Measurements from ENCODE around the gene EFNA3. TPM values are rescaled to one million over a fixed set of nuclear protein-coding genes. Genes with fewer than 3 reads are reported as not detected.

EFNA3 gene
- total RNA-seq, 2 experiments from 2014 or later = 0.22 to 0.47 TPM

GRCh38 chr1:155128755-155129473 is 50.3 kb downstream of the EFNA3 start:
- H3K27ac Mint-ChIP-seq = peak overlapping the region; percentile 82
- CTCF ChIA-PET = interaction anchor here (0.9 kb wide), 1 partner anchor 38 kb away, joined by 4 read pairs; no protein-coding TSS in a partner anchor
- no peaks in the 10 kb centered on the region for H3K36me3 ChIP-seq (ENCODE audit: insufficient read depth, low read length)
- TF ChIP-seq CTCF (IDR thresholded peaks at IDR 0.05) = no peak
- POLR2A ChIA-PET = interaction anchor here (0.6 to 1.9 kb wide), 4 partner anchors 40 to 65 kb away, joined by 3 to 9 read pairs (median 4); partner anchors contain the start of gene KRTCAP2
- peaks cover 20% of the 10 kb centered on the region for H3K36me3 Mint-ChIP-seq (ENCODE audit: low read depth)
- peak overlapping the region; percentile 81 for H3K4me3 Mint-ChIP-seq
- H3K27me3 ChIP-seq (ENCODE audit: control insufficient read depth in 1 of 2, insufficient read depth in 2 of 2, low read length in 2 of 2) = peaks cover 7 to 15% of the 10 kb centered on the region in 2 experiments
- peaks cover 38% of the 10 kb centered on the region for H3K4me1 Mint-ChIP-seq (ENCODE audit: low read depth)
- H3K9me3 ChIP-seq (ENCODE audit: control insufficient read depth in 1 of 2, insufficient read depth in 1 of 2, low read length in 2 of 2) = no peaks in the 10 kb centered on the region
- H3K27me3 Mint-ChIP-seq = peaks cover 29% of the 10 kb centered on the region
- H3K4me3 ChIP-seq (ENCODE audit: low read length) = peak overlapping the region; percentile 59
- DNase-seq (peak in 3 of 14 experiments; percentile 30 to 36 (median 33)), ATAC-seq (ENCODE audit: poor library complexity) (no peak)
- peaks cover 41% of the 10 kb centered on the region for H3K4me1 ChIP-seq (ENCODE audit: insufficient read depth, low read length)
- intact Hi-C loops (cut with DNase I, micrococcal nuclease) = loop anchor here (5.0 kb wide), 2 partner anchors 37 to 38 kb away; no protein-coding TSS in a partner anchor
- H3K9me3 Mint-ChIP-seq = no peaks in the 10 kb centered on the region
- no peak overlapping the region for H3K27ac ChIP-seq (ENCODE audit: low read depth in 1 of 2, low read length in 2 of 2)

- Histone ChIP-seq H3K9me3 (ENCODE audit: control insufficient read depth in 1 of 2, insufficient read depth in 1 of 2, low read length in 2 of 2) (no peaks in the 10 kb centered on the region), H3K27me3 (ENCODE audit: control insufficient read depth in 1 of 2, insufficient read depth in 2 of 2, low read length in 2 of 2) (peaks cover 7 to 15% of the 10 kb centered on the region in 2 experiments), H3K4me3 (ENCODE audit: low read length) (no peak overlapping the region), H3K27ac (ENCODE audit: low read depth in 1 of 2, low read length in 2 of 2) (no peak overlapping the region), H3K36me3 (ENCODE audit: insufficient read depth, low read length) (no peaks in the 10 kb centered on the region), H3K4me1 (ENCODE audit: insufficient read depth, low read length) (peaks cover 53% of the 10 kb centered on the region)
- peak overlapping the region; percentile 57 for H3K4me3 Mint-ChIP-seq
- H3K27ac Mint-ChIP-seq = peak overlapping the region; percentile 82
- intact Hi-C loops (cut with DNase I, micrococcal nuclease) = loop anchor here in 1 of 2 experiments (2.0 kb wide), 1 partner anchor 44 kb away; no protein-coding TSS in a partner anchor
- peaks cover 50% of the 10 kb centered on the region for H3K4me1 Mint-ChIP-seq (ENCODE audit: low read depth)
- H3K27me3 Mint-ChIP-seq = peaks cover 29% of the 10 kb centered on the region
- ChIA-PET POLR2A (interaction anchor here (0.8 kb wide), 1 partner anchor 17 kb away, joined by 3 read pairs; no protein-coding TSS in a partner anchor), CTCF (interaction anchor here (1.2 kb wide), 1 partner anchor 42 kb away, joined by 4 read pairs; the partner anchor contains the start of gene KRTCAP2)
- no peak for DNase-seq
- no peaks in the 10 kb centered on the region for H3K9me3 Mint-ChIP-seq
- peaks cover 29% of the 10 kb centered on the region for H3K36me3 Mint-ChIP-seq (ENCODE audit: low read depth)
- TF ChIP-seq CTCF (IDR thresholded peaks at IDR 0.05) = no peak
- ATAC-seq (ENCODE audit: poor library complexity) = no peak
These were observed 51.8 kb downstream of the EFNA3 start for GRCh38 chr1:155130272-155131006.

GRCh38 chr1:155131285-155131684 is 52.6 kb downstream of the EFNA3 start:
- Mint-ChIP-seq H3K4me1 (ENCODE audit: low read depth) (peaks cover 56% of the 10 kb centered on the region), H3K36me3 (ENCODE audit: low read depth) (peaks cover 34% of the 10 kb centered on the region), H3K9me3 (no peaks in the 10 kb centered on the region), H3K4me3 (no peak overlapping the region), H3K27me3 (peaks cover 29% of the 10 kb centered on the region), H3K27ac (peak overlapping the region; percentile 82)
- CTCF ChIA-PET = interaction anchor here (1.2 kb wide), 1 partner anchor 36 kb away, joined by 4 read pairs; no protein-coding TSS in a partner anchor
- DNase-seq = no peak
- no peaks in the 10 kb centered on the region for H3K36me3 ChIP-seq (ENCODE audit: insufficient read depth, low read length)
- peaks cover 57% of the 10 kb centered on the region for H3K4me1 ChIP-seq (ENCODE audit: insufficient read depth, low read length)
- no peaks in the 10 kb centered on the region for H3K9me3 ChIP-seq (ENCODE audit: control insufficient read depth in 1 of 2, insufficient read depth in 1 of 2, low read length in 2 of 2)
- no peak overlapping the region for H3K4me3 ChIP-seq (ENCODE audit: low read length)
- H3K27me3 ChIP-seq (ENCODE audit: control insufficient read depth in 1 of 2, insufficient read depth in 2 of 2, low read length in 2 of 2) = peaks cover 7 to 13% of the 10 kb centered on the region in 2 experiments
- H3K27ac ChIP-seq (ENCODE audit: low read depth in 1 of 2, low read length in 2 of 2) = no peak overlapping the region
- ATAC-seq (ENCODE audit: poor library complexity) = no peak
- intact Hi-C loops (cut with DNase I, micrococcal nuclease) = loop anchor here in 1 of 2 experiments (2.0 kb wide), 1 partner anchor 44 kb away; no protein-coding TSS in a partner anchor
- POLR2A ChIA-PET = interaction anchor here (0.7 kb wide), 1 partner anchor 43 kb away, joined by 3 read pairs; no protein-coding TSS in a partner anchor
- TF ChIP-seq CTCF (IDR thresholded peaks at IDR 0.05) = no peak

Data from CD4-positive, alpha-beta T cell (primary cell).